ENCODE results near the gene ADGB.
A peak's percentile ranks its signal among the peaks of the same experiment; 100 is the strongest.
"Not testable (repeated sequence)": the region's sequence is repeated elsewhere in the genome, so short reads cannot be mapped to it uniquely, and the experiment has no call there.

Gene ADGB

GRCh38 chr6:146598772-146599405 lies at the start of gene ADGB:
ADGB (plus strand) TSS chr6:146598972; CDS start chr6:146599041, 69 bp downstream.
- H3K9ac ChIP-seq (ENCODE audit: low read length), result no peak within 1 kb of the TSS
- H3K36me3 ChIP-seq (ENCODE audit: control insufficient read depth, insufficient read depth, low read length), result no peaks in the 10 kb centered on the region
- no peak within 1 kb of the TSS for H3K27ac ChIP-seq (ENCODE audit: low read depth, low read length)
- H3K27me3 ChIP-seq (ENCODE audit: control insufficient read depth, insufficient read depth, low read length), result 0 out of 2 replicates have a peak, but pooled peaks cover 9% of the 10 kb centered on the region
- H3K9me3 ChIP-seq (ENCODE audit: control insufficient read depth, insufficient read depth, low read depth, low read length), result no peaks in the 10 kb centered on the region
- H3K4me3 ChIP-seq (ENCODE audit: low read depth, low read length), result peak within 1 kb of the TSS; percentile 75
- H3K4me1 ChIP-seq (ENCODE audit: control insufficient read depth, insufficient read depth, low read length), result peaks cover 4% of the 10 kb centered on the region; the same call in 1 of the 2 replicates

GRCh38 chr6:146550911-146551310 lies 47.9 kb upstream of the ADGB start:
- no peak overlapping the region for H3K4me3 ChIP-seq (ENCODE audit: low read depth, low read length)
- H3K4me1 ChIP-seq (ENCODE audit: control insufficient read depth, insufficient read depth, low read length), result peaks cover 9% of the 10 kb centered on the region
- no peak overlapping the region for H3K9ac ChIP-seq (ENCODE audit: low read length)
- no peak overlapping the region for H3K27ac ChIP-seq (ENCODE audit: low read depth, low read length)
- no peaks in the 10 kb centered on the region for H3K27me3 ChIP-seq (ENCODE audit: control insufficient read depth, insufficient read depth, low read length)
- H3K36me3 ChIP-seq (ENCODE audit: control insufficient read depth, insufficient read depth, low read length), result peaks cover 20% of the 10 kb centered on the region
- H3K9me3 ChIP-seq (ENCODE audit: control insufficient read depth, insufficient read depth, low read depth, low read length), result no peaks in the 10 kb centered on the region

- Histone ChIP-seq H3K4me1 (ENCODE audit: control insufficient read depth, insufficient read depth, low read length) (peaks cover 3% of the 10 kb centered on the region; the same call in 1 of the 2 replicates), H3K36me3 (ENCODE audit: control insufficient read depth, insufficient read depth, low read length) (peaks cover 20% of the 10 kb centered on the region), H3K9me3 (ENCODE audit: control insufficient read depth, insufficient read depth, low read depth, low read length) (no peaks in the 10 kb centered on the region), H3K27ac (ENCODE audit: low read depth, low read length) (no peak overlapping the region), H3K27me3 (ENCODE audit: control insufficient read depth, insufficient read depth, low read length) (no peaks in the 10 kb centered on the region), H3K9ac (ENCODE audit: low read length) (no peak overlapping the region), H3K4me3 (ENCODE audit: low read depth, low read length) (no peak overlapping the region)
Measured at GRCh38 chr6:146551545-146551944, 47.2 kb upstream of the ADGB start.

DNA sequence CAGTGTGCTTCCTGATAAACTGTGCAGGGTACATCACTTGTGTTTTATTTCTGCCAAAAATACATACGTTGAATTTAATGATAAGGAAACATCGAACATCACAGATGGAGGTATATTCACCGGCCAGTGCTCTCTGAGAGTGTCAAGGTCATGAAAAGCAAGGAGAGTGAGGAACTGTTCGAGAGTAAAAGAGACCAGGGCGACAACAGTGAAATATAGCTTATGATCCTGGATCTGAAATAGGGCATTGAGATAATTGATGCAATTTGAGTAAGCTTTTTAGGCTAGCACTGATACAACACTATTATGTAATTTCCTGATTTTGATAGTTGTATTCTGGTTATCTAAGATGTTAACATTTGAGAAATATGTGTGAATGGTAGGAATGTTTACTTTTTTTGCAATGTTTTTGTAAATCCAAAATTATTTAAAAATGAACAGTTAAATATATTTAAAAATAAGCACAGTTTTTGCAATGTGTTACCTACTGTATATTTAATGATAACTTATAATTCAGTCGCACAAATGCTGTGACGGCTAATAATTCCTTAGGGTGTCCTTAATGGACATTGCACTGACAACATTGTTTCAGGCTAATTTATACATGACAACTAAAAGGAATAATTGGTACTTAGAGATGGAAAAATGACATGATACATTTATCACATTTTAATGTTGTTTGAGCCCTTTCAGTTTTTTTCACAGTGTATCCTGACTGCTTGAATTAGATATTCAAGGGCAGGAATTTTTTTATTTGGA lies 45.2 kb upstream of the ADGB start:
- Histone ChIP-seq H3K36me3 (ENCODE audit: control insufficient read depth, insufficient read depth, low read length) (peaks cover 20% of the 10 kb centered on the region), H3K27me3 (ENCODE audit: control insufficient read depth, insufficient read depth, low read length) (no peaks in the 10 kb centered on the region), H3K4me1 (ENCODE audit: control insufficient read depth, insufficient read depth, low read length) (no peaks in the 10 kb centered on the region), H3K9me3 (ENCODE audit: control insufficient read depth, insufficient read depth, low read depth, low read length) (no peaks in the 10 kb centered on the region), H3K4me3 (ENCODE audit: low read depth, low read length) (no peak overlapping the region), H3K27ac (ENCODE audit: low read depth, low read length) (no peak overlapping the region), H3K9ac (ENCODE audit: low read length) (no peak overlapping the region)

- Histone ChIP-seq H3K4me1 (ENCODE audit: control insufficient read depth, insufficient read depth, low read length) (no peaks in the 10 kb centered on the region), H3K9me3 (ENCODE audit: control insufficient read depth, insufficient read depth, low read depth, low read length) (no peaks in the 10 kb centered on the region), H3K27ac (ENCODE audit: low read depth, low read length) (no peak overlapping the region), H3K36me3 (ENCODE audit: control insufficient read depth, insufficient read depth, low read length) (no peaks in the 10 kb centered on the region), H3K9ac (ENCODE audit: low read length) (no peak overlapping the region), H3K4me3 (ENCODE audit: low read depth, low read length) (no peak overlapping the region), H3K27me3 (ENCODE audit: control insufficient read depth, insufficient read depth, low read length) (no peaks in the 10 kb centered on the region)
Measured at GRCh38 chr6:146560607-146561006, 38.2 kb upstream of the ADGB start.

DNA sequence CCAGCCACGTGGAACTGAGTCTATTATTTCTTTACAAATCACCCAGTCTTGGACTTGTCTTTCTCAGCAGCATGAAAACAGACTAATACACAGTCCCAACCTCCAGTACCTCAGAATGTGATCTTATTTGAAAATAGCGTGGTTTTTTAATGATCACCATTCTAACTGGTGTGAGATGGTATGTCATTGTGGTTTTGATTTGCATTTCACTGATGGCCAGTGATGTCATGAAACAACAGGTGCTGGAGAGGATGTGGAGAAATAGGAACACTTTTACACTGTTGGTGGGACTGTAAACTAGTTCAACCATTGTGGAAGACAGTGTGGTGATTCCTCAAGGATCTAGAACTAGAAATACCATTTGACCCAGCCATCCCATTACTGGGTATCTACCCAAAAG lies 32.1 kb upstream of the ADGB start:
- not testable (repeated sequence) for H3K4me1 ChIP-seq (ENCODE audit: control insufficient read depth, insufficient read depth, low read length); H3K9ac ChIP-seq (ENCODE audit: low read length); H3K27ac ChIP-seq (ENCODE audit: low read depth, low read length); H3K27me3 ChIP-seq (ENCODE audit: control insufficient read depth, insufficient read depth, low read length); H3K4me3 ChIP-seq (ENCODE audit: low read depth, low read length); H3K36me3 ChIP-seq (ENCODE audit: control insufficient read depth, insufficient read depth, low read length); H3K9me3 ChIP-seq (ENCODE audit: control insufficient read depth, insufficient read depth, low read depth, low read length)

DNA sequence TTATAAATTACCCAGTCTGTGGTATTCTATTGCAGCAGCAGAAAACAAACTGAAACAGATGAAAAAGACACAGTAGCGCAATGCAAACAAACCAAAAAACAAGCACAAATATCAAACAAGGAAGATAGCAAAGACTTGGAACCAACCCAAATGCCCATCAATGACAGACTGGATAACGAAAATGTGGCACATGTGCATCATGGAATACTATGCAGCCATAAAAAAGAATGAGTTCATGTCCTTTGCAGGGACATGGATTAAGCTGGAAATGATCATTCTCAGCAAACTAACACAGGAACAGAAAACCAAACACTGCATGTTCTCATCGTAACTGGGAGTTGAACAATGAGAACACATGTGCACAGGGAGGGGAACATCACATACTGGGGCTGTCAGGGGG lies 30.2 kb upstream of the ADGB start:
- H3K9me3 ChIP-seq (ENCODE audit: control insufficient read depth, insufficient read depth, low read depth, low read length); H3K9ac ChIP-seq (ENCODE audit: low read length); H3K4me1 ChIP-seq (ENCODE audit: control insufficient read depth, insufficient read depth, low read length); H3K36me3 ChIP-seq (ENCODE audit: control insufficient read depth, insufficient read depth, low read length); H3K27ac ChIP-seq (ENCODE audit: low read depth, low read length); H3K4me3 ChIP-seq (ENCODE audit: low read depth, low read length); H3K27me3 ChIP-seq (ENCODE audit: control insufficient read depth, insufficient read depth, low read length): not testable (repeated sequence)

DNA sequence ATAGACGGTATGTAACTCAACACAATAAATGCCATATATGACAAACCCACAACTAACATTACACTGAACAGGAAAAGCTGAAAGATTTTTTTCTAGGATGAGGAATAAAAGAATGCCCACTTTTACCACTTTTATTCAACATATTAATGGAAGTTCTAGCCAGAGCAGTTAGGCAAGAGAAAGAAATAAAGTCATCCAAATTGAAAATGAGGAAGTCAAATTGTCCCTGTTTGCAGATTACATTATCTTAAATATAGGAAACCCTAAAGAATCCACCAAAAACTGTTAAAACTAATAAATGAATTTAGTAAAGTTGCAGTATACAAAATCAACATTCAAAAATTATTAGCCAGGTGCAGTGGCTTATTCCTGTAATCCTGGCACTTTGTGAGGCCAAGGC lies 24.6 kb upstream of the ADGB start:
- Histone ChIP-seq H3K9me3 (ENCODE audit: control insufficient read depth, insufficient read depth, low read depth, low read length) (no peaks in the 10 kb centered on the region), H3K4me1 (ENCODE audit: control insufficient read depth, insufficient read depth, low read length) (no peaks in the 10 kb centered on the region), H3K27ac (ENCODE audit: low read depth, low read length) (no peak overlapping the region), H3K9ac (ENCODE audit: low read length) (no peak overlapping the region), H3K36me3 (ENCODE audit: control insufficient read depth, insufficient read depth, low read length) (no peaks in the 10 kb centered on the region), H3K27me3 (ENCODE audit: control insufficient read depth, insufficient read depth, low read length) (no peaks in the 10 kb centered on the region), H3K4me3 (ENCODE audit: low read depth, low read length) (no peak overlapping the region)

- Histone ChIP-seq H3K27ac (ENCODE audit: low read depth, low read length) (no peak overlapping the region), H3K4me3 (ENCODE audit: low read depth, low read length) (no peak overlapping the region), H3K4me1 (ENCODE audit: control insufficient read depth, insufficient read depth, low read length) (no peaks in the 10 kb centered on the region), H3K9me3 (ENCODE audit: control insufficient read depth, insufficient read depth, low read depth, low read length) (no peaks in the 10 kb centered on the region), H3K36me3 (ENCODE audit: control insufficient read depth, insufficient read depth, low read length) (no peaks in the 10 kb centered on the region), H3K9ac (ENCODE audit: low read length) (no peak overlapping the region), H3K27me3 (ENCODE audit: control insufficient read depth, insufficient read depth, low read length) (no peaks in the 10 kb centered on the region)
Measured at GRCh38 chr6:146578054-146578453, 20.7 kb upstream of the ADGB start.

GRCh38 chr6:146581968-146582367 lies 16.8 kb upstream of the ADGB start:
- H3K4me1 ChIP-seq (ENCODE audit: control insufficient read depth, insufficient read depth, low read length), result no peaks in the 10 kb centered on the region
- no peak overlapping the region for H3K27ac ChIP-seq (ENCODE audit: low read depth, low read length)
- H3K27me3 ChIP-seq (ENCODE audit: control insufficient read depth, insufficient read depth, low read length), result no peaks in the 10 kb centered on the region
- no peaks in the 10 kb centered on the region for H3K9me3 ChIP-seq (ENCODE audit: control insufficient read depth, insufficient read depth, low read depth, low read length)
- no peak overlapping the region for H3K9ac ChIP-seq (ENCODE audit: low read length)
- H3K4me3 ChIP-seq (ENCODE audit: low read depth, low read length), result no peak overlapping the region
- H3K36me3 ChIP-seq (ENCODE audit: control insufficient read depth, insufficient read depth, low read length), result no peaks in the 10 kb centered on the region

- Histone ChIP-seq H3K4me1 (ENCODE audit: control insufficient read depth, insufficient read depth, low read length) (no peaks in the 10 kb centered on the region), H3K9ac (ENCODE audit: low read length) (no peak overlapping the region), H3K36me3 (ENCODE audit: control insufficient read depth, insufficient read depth, low read length) (no peaks in the 10 kb centered on the region), H3K9me3 (ENCODE audit: control insufficient read depth, insufficient read depth, low read depth, low read length) (no peaks in the 10 kb centered on the region), H3K4me3 (ENCODE audit: low read depth, low read length) (no peak overlapping the region), H3K27me3 (ENCODE audit: control insufficient read depth, insufficient read depth, low read length) (no peaks in the 10 kb centered on the region), H3K27ac (ENCODE audit: low read depth, low read length) (no peak overlapping the region)
Measured at GRCh38 chr6:146582857-146583256, 15.9 kb upstream of the ADGB start.

Measured in HUES6 (cell line).